ENCODE measurements around the gene PANX1.

The PANX1 gene

DNA sequence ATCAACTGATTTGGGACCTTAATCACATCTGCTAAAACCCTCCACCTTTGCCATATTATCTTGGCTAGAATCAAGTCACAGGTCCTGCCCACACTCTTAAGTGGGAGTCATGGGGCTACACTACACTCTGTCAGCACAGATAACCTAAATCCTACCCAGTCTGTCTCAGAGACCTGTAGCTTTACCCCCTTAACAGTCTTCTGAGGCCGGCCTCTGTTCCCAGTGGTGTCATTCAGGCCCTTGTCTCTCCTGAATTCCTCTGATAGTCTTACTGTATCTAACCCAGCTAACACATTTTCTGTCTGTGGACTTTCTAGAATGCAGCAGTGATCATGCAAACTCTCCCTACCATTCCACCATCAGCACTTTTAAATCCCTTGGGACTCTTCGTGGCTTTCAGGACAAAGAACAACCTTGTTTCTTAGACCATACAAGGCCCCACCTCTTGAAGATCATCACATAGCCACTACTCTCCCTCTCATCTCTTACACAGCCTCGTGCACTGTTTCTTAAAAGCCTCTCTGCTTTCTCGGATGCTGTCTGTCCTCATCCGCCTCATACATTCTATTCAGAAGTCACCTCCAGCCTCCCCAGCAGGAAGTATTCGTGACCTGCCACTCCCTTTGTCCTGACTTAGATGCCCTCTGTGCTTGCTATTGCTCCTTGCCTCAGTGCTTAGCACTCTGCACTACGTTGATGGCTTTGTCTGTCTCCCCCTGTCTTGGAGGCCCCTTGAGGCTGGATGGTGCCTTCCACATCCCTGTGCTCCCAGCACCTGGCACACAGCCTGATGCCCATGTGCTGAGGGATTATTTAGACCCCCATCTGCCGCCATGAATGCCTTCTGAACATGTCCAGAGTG is 57.9 kb downstream of the PANX1 start:
- DNase-seq = no peak

DNA sequence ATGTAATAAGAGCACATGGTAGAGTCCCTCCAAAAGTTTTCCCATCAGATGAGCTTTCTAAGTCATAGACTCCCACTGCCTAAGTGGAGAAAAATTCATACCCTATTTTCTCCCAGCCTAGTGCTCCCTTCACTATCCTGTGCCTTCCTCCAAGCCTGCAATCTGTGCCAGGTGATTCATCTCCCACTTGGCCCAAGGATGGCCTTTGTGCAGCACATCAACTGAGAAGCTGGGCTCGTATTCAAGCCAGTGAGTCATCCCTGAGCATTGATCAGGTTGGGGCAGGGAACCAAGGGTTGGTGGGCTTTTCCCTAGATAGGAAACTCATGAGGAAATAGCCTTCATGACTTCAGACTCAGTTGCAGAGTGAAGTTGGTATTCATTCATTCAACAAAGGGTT is 64.6 kb downstream of the PANX1 start:
- no peak for DNase-seq

DNA sequence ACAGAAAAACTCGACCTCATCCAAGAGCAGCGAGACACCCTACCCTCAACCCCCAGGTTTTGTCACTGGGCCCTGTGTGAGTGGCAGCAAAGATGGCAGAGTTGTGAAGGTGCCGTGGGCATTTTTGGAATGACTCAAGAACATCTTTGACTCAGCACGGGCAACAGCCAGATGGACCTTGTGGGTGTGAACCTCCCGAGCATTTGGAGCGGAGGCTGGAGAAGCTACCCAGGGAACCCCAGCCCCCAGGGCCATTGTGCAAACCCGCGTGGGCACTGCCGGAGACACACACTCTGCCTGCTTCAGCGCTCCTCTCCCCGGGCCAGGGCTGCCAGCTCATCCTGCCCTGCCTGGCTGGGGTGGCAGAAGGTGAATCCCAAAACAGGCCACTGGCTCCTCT is 66.1 kb downstream of the PANX1 start:
- DNase-seq = no peak

DNA sequence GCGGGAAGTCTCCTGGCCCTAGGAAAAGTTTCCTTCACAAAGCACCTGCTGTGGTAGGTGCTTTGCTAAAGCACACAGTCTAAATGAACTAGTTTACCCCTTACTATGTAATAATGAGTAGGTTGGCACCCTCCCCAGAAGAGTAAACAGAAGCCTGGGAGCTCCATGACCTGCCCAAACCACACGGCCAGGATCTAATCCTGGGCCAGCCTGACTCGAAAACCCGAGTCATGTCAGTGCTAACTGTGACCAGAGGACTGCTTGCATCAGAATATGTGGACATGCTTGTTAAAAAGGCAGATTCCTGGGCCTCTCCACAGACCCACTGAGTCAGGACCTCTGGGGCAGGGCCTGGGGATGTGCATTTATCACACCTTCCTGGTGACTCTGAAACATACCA is 67.7 kb downstream of the PANX1 start:
- no peak for DNase-seq

DNA sequence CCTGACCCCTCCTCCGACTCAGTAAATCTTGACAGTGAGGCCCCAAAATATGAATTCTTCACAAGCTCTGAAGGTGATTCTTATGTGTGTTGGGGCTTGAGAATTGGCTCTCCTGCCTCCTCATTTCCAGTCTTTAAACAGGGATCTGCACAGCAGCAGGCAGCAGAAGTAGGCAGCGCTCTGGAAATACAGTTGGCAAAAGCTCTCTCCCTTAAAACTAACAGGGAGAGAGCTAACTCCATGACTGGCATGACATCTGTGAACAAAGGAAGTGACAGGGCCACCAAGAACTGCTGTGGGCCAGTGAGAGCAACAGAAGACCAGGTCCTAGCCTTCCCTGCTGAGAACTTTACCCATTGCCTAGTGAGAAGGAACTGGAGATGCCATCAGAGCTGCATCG is 70.1 kb downstream of the PANX1 start:
- no peak for DNase-seq

DNA sequence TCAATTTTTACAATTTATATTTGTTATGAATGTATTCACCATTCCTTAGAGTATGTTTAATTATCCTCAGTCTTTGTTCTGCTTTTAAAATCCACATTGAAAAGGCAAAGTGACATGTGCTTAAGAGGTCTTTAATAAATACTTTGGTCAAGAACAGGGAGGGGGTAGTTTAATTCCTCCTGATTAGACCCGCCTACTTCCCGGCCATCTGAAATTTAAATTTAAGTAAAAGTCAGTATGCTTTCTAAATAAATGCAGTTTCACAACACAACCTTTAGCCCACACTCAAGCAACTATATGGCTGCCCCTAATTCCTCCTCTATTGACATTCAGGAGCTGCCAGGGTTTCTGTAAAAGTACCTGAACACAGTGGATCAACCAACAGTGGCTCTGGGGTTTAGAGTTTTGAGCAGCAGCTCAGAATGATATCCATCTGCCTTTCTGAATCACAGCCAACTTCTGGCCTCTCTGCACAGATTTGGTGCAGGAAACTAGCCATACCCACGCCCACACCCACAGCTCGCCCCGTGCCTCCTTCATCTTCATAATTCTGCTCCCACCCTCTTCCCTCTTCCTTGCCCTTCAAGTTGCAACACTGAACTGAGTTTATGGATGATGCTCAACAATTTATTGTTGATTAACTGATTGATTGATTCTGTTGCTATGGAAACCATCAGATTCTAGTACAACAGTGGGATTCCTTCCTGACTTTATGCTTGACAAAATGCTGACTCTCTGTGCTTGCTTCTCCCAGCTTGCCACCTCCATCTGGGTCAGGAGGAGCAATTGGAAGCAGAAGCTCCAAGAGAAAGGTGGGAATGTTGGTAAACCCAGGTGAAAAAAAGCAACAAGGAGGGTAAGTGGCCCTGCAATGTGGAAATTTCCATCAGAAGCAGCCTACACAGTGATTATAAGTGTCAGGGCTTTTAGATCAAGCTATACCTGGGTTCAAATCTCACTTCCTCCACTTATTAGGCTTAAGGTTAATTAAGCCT is 70.8 kb downstream of the PANX1 start:
- DNase-seq = no peak

DNA sequence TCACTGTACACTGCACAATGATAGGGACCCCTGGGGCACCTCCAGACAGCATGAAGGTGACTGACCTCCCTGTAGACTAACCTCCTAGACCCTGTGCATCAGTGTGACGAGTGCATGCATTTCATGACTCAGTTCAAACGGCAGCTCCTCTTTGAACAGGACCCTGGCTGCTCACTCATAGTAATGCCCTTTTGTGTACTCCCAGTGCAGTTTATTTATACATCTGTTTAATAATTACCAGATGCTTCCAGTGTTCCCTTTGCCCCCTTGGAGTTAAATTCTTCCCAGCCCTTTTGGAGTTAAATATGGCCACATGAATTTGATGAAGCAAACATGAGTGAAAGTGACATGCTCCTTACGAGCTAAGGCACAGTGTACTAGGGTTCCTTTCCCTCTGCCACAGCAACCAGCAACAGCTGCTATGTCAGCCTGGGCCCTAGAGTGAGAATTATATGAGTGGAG is 72.4 kb downstream of the PANX1 start:
- no peak for DNase-seq

DNA sequence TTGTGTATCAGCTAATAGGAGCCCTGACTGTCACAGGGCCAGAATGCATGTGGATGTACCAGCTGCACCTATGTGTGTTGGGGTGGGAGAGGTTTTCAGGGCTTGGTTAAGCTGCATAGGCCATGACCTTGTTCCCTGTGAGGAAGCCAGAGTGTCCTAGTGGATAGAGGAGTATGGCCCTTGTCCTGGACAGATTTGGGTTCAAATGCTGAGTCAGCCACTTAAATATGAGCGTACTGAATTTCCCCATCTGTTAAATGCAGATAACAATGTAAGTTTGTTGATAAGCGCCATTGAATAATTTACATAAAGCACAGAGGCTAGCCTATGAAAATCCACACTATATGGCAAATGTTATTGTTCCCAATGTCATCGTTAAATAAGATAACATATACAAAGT is 74.4 kb downstream of the PANX1 start:
- no peak for DNase-seq

DNA sequence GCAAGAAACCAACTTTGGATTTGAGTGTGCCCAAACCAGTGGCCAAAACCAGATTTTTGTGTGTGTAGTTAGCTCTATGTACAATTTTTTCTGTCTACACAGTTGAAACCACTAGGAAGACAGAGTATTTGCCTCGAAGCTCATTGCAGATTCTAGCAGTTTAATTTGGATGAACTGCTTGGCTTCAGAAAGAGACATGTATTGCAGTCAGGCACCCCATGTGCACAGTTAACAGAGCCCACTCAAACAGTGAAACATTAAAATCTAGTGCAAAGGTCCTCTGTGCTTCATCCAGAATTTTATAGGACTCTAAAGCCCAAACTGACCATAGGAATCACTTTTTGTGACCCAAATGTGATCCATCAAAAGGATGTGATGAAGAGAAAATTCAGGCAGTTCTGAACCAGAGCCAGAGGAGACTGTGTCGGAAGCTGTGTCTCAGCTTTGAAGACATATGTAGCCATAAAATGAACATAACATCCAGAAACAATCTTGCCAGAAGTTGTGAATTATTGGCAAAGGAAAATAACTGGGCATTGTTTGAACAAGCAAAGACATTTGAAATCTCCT is 82.7 kb downstream of the PANX1 start:
- no peak for DNase-seq

DNA sequence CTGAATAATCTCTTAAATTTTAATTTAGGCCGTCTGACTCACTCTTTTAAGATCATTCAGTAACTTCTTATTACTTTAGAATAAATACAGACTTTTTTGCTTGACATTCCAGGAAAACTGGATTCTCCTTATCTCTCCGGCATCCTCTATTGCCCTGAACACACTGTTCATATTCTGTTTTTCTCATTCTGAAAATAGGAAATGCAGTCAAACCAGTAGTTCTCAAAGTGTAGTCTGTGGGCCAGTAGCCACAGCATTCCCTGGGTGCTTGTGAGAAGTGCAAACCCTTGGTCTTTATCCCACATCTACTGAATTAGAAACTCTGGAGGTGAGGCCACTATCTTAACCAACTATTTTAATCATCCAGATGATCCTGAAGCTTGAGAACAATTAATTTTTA is 84.3 kb downstream of the PANX1 start:
- DNase-seq = no peak

DNA sequence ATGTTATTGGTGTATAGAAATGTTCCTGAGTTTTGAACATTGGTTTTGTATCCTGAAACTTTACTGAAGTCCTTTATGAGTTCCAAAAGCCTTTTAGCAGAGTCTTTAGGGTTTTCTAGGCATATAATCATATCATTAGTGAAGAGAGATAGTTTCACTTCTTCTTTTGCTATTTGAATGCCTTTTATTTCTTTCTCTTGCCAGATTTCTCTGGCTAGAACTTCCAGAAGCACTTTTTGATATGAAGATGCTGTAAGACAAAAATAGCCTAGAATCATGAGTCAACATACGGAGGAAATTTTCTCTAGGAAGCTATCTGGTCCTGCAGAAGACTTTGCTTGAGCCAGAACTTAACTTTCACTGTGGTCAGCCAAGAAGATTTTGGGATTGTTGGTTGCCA is 89.1 kb downstream of the PANX1 start:
- DNase-seq = no peak

DNA sequence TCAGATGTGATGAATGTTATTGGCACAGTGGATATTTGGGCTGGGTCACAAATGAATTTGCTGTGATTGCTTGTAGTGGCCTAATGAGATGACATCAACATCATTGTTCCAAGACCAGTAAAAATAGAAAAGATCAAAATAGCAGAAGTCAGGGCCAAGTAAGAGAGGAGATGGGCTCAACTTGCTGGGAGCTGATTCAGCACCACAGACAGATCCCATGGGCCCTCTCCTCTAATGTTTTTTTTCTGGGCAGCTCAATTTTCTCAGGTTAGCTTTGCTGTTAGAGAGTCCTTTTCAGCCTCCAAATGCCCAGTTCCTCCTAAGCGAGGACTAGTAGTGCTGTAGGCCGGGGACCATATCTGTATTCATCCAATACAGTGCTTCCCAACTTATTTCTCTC is 89.7 kb downstream of the PANX1 start:
- DNase-seq = no peak

DNA sequence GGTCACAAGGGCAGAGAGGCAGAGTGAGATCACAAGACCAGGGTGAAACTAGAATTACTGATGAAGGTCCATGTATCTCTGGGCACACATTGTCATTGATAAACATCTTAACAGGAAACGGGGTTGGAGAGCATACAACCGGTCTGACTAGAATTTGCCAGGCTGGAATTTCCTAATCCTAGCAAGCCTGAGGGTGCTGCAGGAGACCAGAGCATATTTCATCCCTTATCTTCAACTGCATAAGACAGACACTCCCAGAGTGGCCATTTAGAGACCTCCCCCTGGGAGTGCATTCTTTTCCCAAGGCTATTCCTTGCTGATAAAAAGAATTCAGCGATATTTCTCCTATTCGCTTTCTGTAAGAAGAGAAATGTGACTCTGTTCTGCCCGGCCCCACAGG is 91.1 kb downstream of the PANX1 start:
- DNase-seq = no peak

DNA sequence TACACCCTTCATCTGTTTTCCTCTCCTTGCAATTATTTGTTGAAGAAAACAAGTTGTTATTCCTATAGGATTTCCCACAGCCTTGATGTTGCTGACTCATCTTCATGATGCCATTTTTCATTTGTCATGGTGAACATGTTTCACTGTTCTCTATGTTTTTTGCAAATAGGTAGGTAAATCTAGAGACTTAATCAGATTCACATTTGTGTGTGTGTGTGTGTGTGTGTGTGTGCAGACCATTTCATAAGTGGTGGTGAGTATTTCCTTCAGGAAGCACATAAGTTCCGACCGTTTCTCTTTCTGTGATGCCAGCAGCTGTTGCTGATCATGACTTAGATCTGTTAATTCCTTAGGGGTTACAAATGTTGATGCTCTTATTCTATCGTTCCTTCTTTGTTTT is 95.4 kb downstream of the PANX1 start:
- no peak for DNase-seq
